Measurements from ENCODE around the gene PDE6C.

PDE6C gene

GRCh38 chr10:93629647-93630305, 17.4 kb downstream of the PDE6C start:
- Histone ChIP-seq H3K4me1 (ENCODE audit: control insufficient read depth, insufficient read depth, low read length) (peaks cover 10% of the 10 kb centered on the region), H3K4me3 (ENCODE audit: insufficient read depth, low read depth, low read length) (no peak overlapping the region), H3K27ac (ENCODE audit: insufficient read depth, low read depth, low read length, poor library complexity, severe bottlenecking) (no peak overlapping the region), H3K27me3 (ENCODE audit: control insufficient read depth, insufficient read depth, low read length, poor library complexity, severe bottlenecking) (no peaks in the 10 kb centered on the region), H3K9me3 (ENCODE audit: control insufficient read depth, low read length) (no peaks in the 10 kb centered on the region), H3K36me3 (ENCODE audit: control insufficient read depth, insufficient read depth, low read length) (no peaks in the 10 kb centered on the region)
- 65% methylated on average over 7 of the region's 7 CpGs for WGBS, 2 experiments

- WGBS, 2 experiments = 89% methylated on average over 15 of the region's 15 CpGs
- Histone ChIP-seq H3K27ac (ENCODE audit: insufficient read depth, low read depth, low read length, poor library complexity, severe bottlenecking) (no peak overlapping the region), H3K27me3 (ENCODE audit: control insufficient read depth, insufficient read depth, low read length, poor library complexity, severe bottlenecking) (no peaks in the 10 kb centered on the region), H3K4me1 (ENCODE audit: control insufficient read depth, insufficient read depth, low read length) (peaks cover 10% of the 10 kb centered on the region), H3K36me3 (ENCODE audit: control insufficient read depth, insufficient read depth, low read length) (no peaks in the 10 kb centered on the region), H3K4me3 (ENCODE audit: insufficient read depth, low read depth, low read length) (no peak overlapping the region), H3K9me3 (ENCODE audit: control insufficient read depth, low read length) (no peaks in the 10 kb centered on the region)
Observed at GRCh38 chr10:93630625-93631557, 18.6 kb downstream of the PDE6C start.

GRCh38 chr10:93639791-93640190, 27.5 kb downstream of the PDE6C start:
- no peaks in the 10 kb centered on the region for H3K4me1 ChIP-seq (ENCODE audit: control insufficient read depth, insufficient read depth, low read length)
- no peaks in the 10 kb centered on the region for H3K36me3 ChIP-seq (ENCODE audit: control insufficient read depth, insufficient read depth, low read length)
- no peaks in the 10 kb centered on the region for H3K27me3 ChIP-seq (ENCODE audit: control insufficient read depth, insufficient read depth, low read length, poor library complexity, severe bottlenecking)
- no peak overlapping the region for H3K4me3 ChIP-seq (ENCODE audit: insufficient read depth, low read depth, low read length)
- H3K9me3 ChIP-seq (ENCODE audit: control insufficient read depth, low read length) = no peaks in the 10 kb centered on the region
- WGBS, 2 experiments = 89 to 91% methylated on average over 7 of the region's 7 CpGs
- no peak overlapping the region for H3K27ac ChIP-seq (ENCODE audit: insufficient read depth, low read depth, low read length, poor library complexity, severe bottlenecking)

GRCh38 chr10:93652857-93653256, 40.5 kb downstream of the PDE6C start:
- Histone ChIP-seq H3K4me1 (ENCODE audit: control insufficient read depth, insufficient read depth, low read length) (no peaks in the 10 kb centered on the region), H3K4me3 (ENCODE audit: insufficient read depth, low read depth, low read length) (no peak overlapping the region), H3K27ac (ENCODE audit: insufficient read depth, low read depth, low read length, poor library complexity, severe bottlenecking) (no peak overlapping the region), H3K27me3 (ENCODE audit: control insufficient read depth, insufficient read depth, low read length, poor library complexity, severe bottlenecking) (no peaks in the 10 kb centered on the region), H3K36me3 (ENCODE audit: control insufficient read depth, insufficient read depth, low read length) (no peaks in the 10 kb centered on the region), H3K9me3 (ENCODE audit: control insufficient read depth, low read length) (no peaks in the 10 kb centered on the region)
- 89% methylated on average over 1 of the region's 1 CpG; no CpG with 5 or more reads in 1 of the 2 experiments for WGBS, 2 experiments

- no peaks in the 10 kb centered on the region for H3K9me3 ChIP-seq (ENCODE audit: control insufficient read depth, low read length)
- H3K4me3 ChIP-seq (ENCODE audit: insufficient read depth, low read depth, low read length) = no peak overlapping the region
- no peaks in the 10 kb centered on the region for H3K4me1 ChIP-seq (ENCODE audit: control insufficient read depth, insufficient read depth, low read length)
- H3K27me3 ChIP-seq (ENCODE audit: control insufficient read depth, insufficient read depth, low read length, poor library complexity, severe bottlenecking) = no peaks in the 10 kb centered on the region
- no peaks in the 10 kb centered on the region for H3K36me3 ChIP-seq (ENCODE audit: control insufficient read depth, insufficient read depth, low read length)
- no peak overlapping the region for H3K27ac ChIP-seq (ENCODE audit: insufficient read depth, low read depth, low read length, poor library complexity, severe bottlenecking)
- WGBS, 2 experiments = 97 to 100% methylated on average over 1 of the region's 1 CpG
Observed at GRCh38 chr10:93654201-93654600, 41.9 kb downstream of the PDE6C start.

GRCh38 chr10:93656155-93656554, 43.8 kb downstream of the PDE6C start:
- Histone ChIP-seq H3K27me3 (ENCODE audit: control insufficient read depth, insufficient read depth, low read length, poor library complexity, severe bottlenecking) (no peaks in the 10 kb centered on the region), H3K4me3 (ENCODE audit: insufficient read depth, low read depth, low read length) (no peak overlapping the region)

GRCh38 chr10:93657757-93658156, 45.4 kb downstream of the PDE6C start:
- H3K27me3 ChIP-seq (ENCODE audit: control insufficient read depth, insufficient read depth, low read length, poor library complexity, severe bottlenecking) = no peaks in the 10 kb centered on the region
- H3K9me3 ChIP-seq (ENCODE audit: control insufficient read depth, low read length) = no peaks in the 10 kb centered on the region
- no peaks in the 10 kb centered on the region for H3K4me1 ChIP-seq (ENCODE audit: control insufficient read depth, insufficient read depth, low read length)
- no peak overlapping the region for H3K27ac ChIP-seq (ENCODE audit: insufficient read depth, low read depth, low read length, poor library complexity, severe bottlenecking)
- 83 to 86% methylated on average over 1 of the region's 1 CpG for WGBS, 2 experiments
- H3K4me3 ChIP-seq (ENCODE audit: insufficient read depth, low read depth, low read length) = no peak overlapping the region
- no peaks in the 10 kb centered on the region for H3K36me3 ChIP-seq (ENCODE audit: control insufficient read depth, insufficient read depth, low read length)

More at GRCh38 chr10:93656155-93656554, 43.8 kb downstream of the PDE6C start:
- 93 to 100% methylated on average over 1 of the region's 1 CpG for WGBS, 2 experiments
- H3K4me1 ChIP-seq (ENCODE audit: control insufficient read depth, insufficient read depth, low read length) = no peaks in the 10 kb centered on the region
- no peaks in the 10 kb centered on the region for H3K36me3 ChIP-seq (ENCODE audit: control insufficient read depth, insufficient read depth, low read length)
- no peaks in the 10 kb centered on the region for H3K9me3 ChIP-seq (ENCODE audit: control insufficient read depth, low read length)
- no peak overlapping the region for H3K27ac ChIP-seq (ENCODE audit: insufficient read depth, low read depth, low read length, poor library complexity, severe bottlenecking)

- H3K27me3 ChIP-seq (ENCODE audit: control insufficient read depth, insufficient read depth, low read length, poor library complexity, severe bottlenecking) = no peaks in the 10 kb centered on the region
- peaks cover 14% of the 10 kb centered on the region for H3K36me3 ChIP-seq (ENCODE audit: control insufficient read depth, insufficient read depth, low read length)
- H3K9me3 ChIP-seq (ENCODE audit: control insufficient read depth, low read length) = no peaks in the 10 kb centered on the region
- H3K4me1 ChIP-seq (ENCODE audit: control insufficient read depth, insufficient read depth, low read length) = no peaks in the 10 kb centered on the region
- H3K27ac ChIP-seq (ENCODE audit: insufficient read depth, low read depth, low read length, poor library complexity, severe bottlenecking) = no peak overlapping the region
- H3K4me3 ChIP-seq (ENCODE audit: insufficient read depth, low read depth, low read length) = no peak overlapping the region
- 100% methylated on average over 2 of the region's 4 CpGs; no CpG with 5 or more reads in 1 of the 2 experiments for WGBS, 2 experiments
Observed at GRCh38 chr10:93666030-93666429, 53.7 kb downstream of the PDE6C start.

GRCh38 chr10:93667795-93668194, 55.5 kb downstream of the PDE6C start:
- H3K4me3 ChIP-seq (ENCODE audit: insufficient read depth, low read depth, low read length) = no peak overlapping the region
- H3K27ac ChIP-seq (ENCODE audit: insufficient read depth, low read depth, low read length, poor library complexity, severe bottlenecking) = no peak overlapping the region
- H3K36me3 ChIP-seq (ENCODE audit: control insufficient read depth, insufficient read depth, low read length) = peaks cover 14% of the 10 kb centered on the region
- WGBS, 2 experiments = 89% methylated on average over 2 of the region's 3 CpGs; no CpG with 5 or more reads in 1 of the 2 experiments
- H3K9me3 ChIP-seq (ENCODE audit: control insufficient read depth, low read length) = no peaks in the 10 kb centered on the region
- H3K4me1 ChIP-seq (ENCODE audit: control insufficient read depth, insufficient read depth, low read length) = no peaks in the 10 kb centered on the region
- no peaks in the 10 kb centered on the region for H3K27me3 ChIP-seq (ENCODE audit: control insufficient read depth, insufficient read depth, low read length, poor library complexity, severe bottlenecking)

- Histone ChIP-seq H3K4me1 (ENCODE audit: control insufficient read depth, insufficient read depth, low read length) (no peaks in the 10 kb centered on the region), H3K36me3 (ENCODE audit: control insufficient read depth, insufficient read depth, low read length) (peaks cover 14% of the 10 kb centered on the region), H3K4me3 (ENCODE audit: insufficient read depth, low read depth, low read length) (no peak overlapping the region), H3K27me3 (ENCODE audit: control insufficient read depth, insufficient read depth, low read length, poor library complexity, severe bottlenecking) (no peaks in the 10 kb centered on the region), H3K27ac (ENCODE audit: insufficient read depth, low read depth, low read length, poor library complexity, severe bottlenecking) (no peak overlapping the region), H3K9me3 (ENCODE audit: control insufficient read depth, low read length) (no peaks in the 10 kb centered on the region)
Observed at GRCh38 chr10:93670372-93670771, 58.0 kb downstream of the PDE6C start.

Data from ectodermal cell (in vitro differentiated cells).